MM.1S (cell line): ENCODE data around the gene CPA2.

Source experiments
- CTCF ChIP-seq: fragments of 300-600 bp; sonication (generic); IDR thresholded peaks from 2 replicates; pipeline ENCODE4 v1.5.1; 2016; ENCODE audit warnings: antibody characterized with exemption, low read length, mixed read lengths
- EZH2 ChIP-seq: fragments of 300-600 bp; sonication (generic); optimal IDR thresholded peaks from 2 replicates; pipeline ENCODE3; 2017; ENCODE audit warnings: low read depth, mild to moderate bottlenecking, antibody characterized with exemption, low read length, mixed read lengths

DNA sequence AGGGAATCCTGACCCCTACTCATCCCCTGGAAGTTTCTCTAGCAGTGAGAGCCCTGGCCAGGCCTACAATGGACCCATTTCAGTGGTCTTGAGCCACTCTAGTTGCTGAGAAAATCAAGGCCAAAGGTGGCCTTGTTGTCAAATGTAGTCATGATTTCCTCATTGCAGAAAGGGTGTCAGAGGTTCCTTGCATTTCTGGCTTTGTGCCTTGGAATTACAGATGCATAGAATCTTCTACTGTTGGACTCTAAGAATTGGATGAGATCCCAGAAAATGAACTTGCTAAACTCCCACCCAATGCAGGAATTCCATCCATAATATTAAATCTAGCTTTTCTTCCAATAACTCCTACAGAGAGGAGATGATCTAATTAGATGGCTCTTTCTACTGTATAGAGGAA, 12.2 kb downstream of the CPA2 start:
- TF ChIP-seq EZH2 (no peak), CTCF (no peak)
